Measurements from ENCODE around the gene KCNIP4. TPM values are rescaled to one million over a fixed set of nuclear protein-coding genes. Genes with fewer than 3 reads are reported as not detected.

Gene KCNIP4
- total and polyA plus RNA-seq, 2 experiments from 2014 or later = 0.65 TPM; not detected in 1

DNA sequence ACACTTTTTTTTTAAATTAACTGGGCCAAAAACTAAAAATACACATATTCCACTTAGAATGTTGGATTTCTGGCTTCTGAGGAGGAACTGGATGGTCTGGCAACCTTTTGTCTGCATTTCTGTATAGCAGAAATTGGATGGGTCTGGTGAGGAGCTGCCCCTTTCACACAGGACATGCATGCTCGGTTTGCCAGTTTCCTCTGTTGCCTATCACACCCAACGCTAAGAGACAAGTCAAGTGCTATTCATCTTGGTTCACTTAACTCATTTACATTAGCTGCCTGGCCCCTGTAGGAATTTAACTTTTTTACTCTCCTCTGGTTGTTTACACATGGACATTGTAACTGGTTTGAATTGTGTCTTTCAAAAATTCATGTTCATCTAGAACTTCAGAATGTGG, 1052.6 kb downstream of the KCNIP4 start:
- Histone ChIP-seq H3K9me2 (ENCODE audit: insufficient read depth) (0 out of 2 replicates have a peak, but pooled peaks cover 4% of the 10 kb centered on the region), H3K36me3 (ENCODE audit: low read depth) (no peaks in the 10 kb centered on the region), H3K4me1 (ENCODE audit: insufficient read depth) (no peaks in the 10 kb centered on the region), H4K20me1 (ENCODE audit: insufficient read depth) (no peaks in the 10 kb centered on the region), H3K4me3 (no peak overlapping the region), H2AFZ (no peak overlapping the region), H3K79me2 (ENCODE audit: insufficient read depth) (no peaks in the 10 kb centered on the region), H3K9me3 (ENCODE audit: low read depth) (no peaks in the 10 kb centered on the region), H3K9ac (no peak overlapping the region), H3K4me2 (ENCODE audit: unreplicated experiment) (no peak overlapping the region), H3F3A (ENCODE audit: insufficient read depth) (no peaks in the 10 kb centered on the region), H3K27ac (no peak overlapping the region), H3K27me3 (replicated peaks; ENCODE audit: insufficient read depth) (no peaks in the 10 kb centered on the region)
- in situ Hi-C loops (cut with MboI) = no loop called here
- no peak for DNase-seq
- 74 to 75% methylated on average over 2 of the region's 2 CpGs for WGBS, 2 experiments (ENCODE audit: low coverage in 1 of 2, low lambda C conversion rate in 2 of 2, missing lambda C conversion rate in 2 of 2)
- TF ChIP-seq EZH2phosphoT487 (IDR thresholded peaks at IDR 0.05; ENCODE audit: insufficient read depth, low read depth) = no peak
- TF ChIP-seq EZH2 (IDR thresholded peaks at IDR 0.05; ENCODE audit: insufficient read depth, poor library complexity, severe bottlenecking) = no peak

DNA sequence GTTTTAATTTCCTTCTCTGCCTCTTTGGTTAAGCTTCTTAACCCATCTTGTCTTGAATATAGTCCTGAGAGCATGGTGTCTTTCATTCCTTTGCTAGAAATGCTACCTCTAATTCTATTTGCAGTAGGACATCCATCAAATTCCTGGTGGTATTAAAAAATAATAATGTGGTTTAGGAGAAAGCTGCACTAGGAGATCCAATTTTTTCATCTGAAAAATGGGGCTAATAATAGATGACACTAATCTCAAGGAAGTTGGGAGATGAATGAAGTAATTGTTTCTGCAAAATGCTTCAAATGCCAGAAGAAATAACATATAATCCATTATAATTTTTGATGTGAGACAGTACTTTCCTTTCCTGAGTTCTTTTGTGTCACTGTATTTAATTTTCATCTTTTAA, 1053.4 kb downstream of the KCNIP4 start:
- no peaks in the 10 kb centered on the region for H3K79me2 ChIP-seq (ENCODE audit: insufficient read depth)
- no peak overlapping the region for H2AFZ ChIP-seq
- H3K4me2 ChIP-seq (ENCODE audit: unreplicated experiment) = no peak overlapping the region
- no peaks in the 10 kb centered on the region for H3K27me3 ChIP-seq (replicated peaks; ENCODE audit: insufficient read depth)
- DNase-seq = no peak
- H3K36me3 ChIP-seq (ENCODE audit: low read depth) = no peaks in the 10 kb centered on the region
- H3K4me1 ChIP-seq (ENCODE audit: insufficient read depth) = no peaks in the 10 kb centered on the region
- TF ChIP-seq EZH2phosphoT487 (IDR thresholded peaks at IDR 0.05; ENCODE audit: insufficient read depth, low read depth) (no peak), EZH2 (IDR thresholded peaks at IDR 0.05; ENCODE audit: insufficient read depth, poor library complexity, severe bottlenecking) (no peak)
- H4K20me1 ChIP-seq (ENCODE audit: insufficient read depth) = no peaks in the 10 kb centered on the region
- H3K9me2 ChIP-seq (ENCODE audit: insufficient read depth) = 0 out of 2 replicates have a peak, but pooled peaks cover 4% of the 10 kb centered on the region
- no peaks in the 10 kb centered on the region for H3K9me3 ChIP-seq (ENCODE audit: low read depth)
- H3K4me3 ChIP-seq = no peak overlapping the region
- no peak overlapping the region for H3K9ac ChIP-seq
- no peak overlapping the region for H3K27ac ChIP-seq
- no peaks in the 10 kb centered on the region for H3F3A ChIP-seq (ENCODE audit: insufficient read depth)
- in situ Hi-C loops (cut with MboI) = no loop called here

DNA sequence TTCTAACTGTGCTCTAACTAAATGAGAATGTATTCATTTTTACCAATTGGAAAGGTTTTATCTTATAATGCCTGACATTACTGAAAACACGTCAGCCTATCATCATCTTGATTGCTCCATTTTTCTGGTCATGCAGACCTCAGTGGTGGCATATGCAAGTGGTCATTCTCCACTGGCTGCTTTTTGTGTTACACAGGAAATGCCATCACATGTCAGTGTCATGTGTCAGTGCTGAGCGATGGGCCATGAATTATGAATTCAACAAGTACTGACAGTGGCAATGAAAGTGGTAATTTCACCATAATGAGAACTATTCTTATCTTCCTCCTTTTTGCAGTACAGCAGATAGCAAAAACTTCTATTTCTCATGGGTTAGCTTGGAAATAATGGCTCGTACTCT, 1057.8 kb downstream of the KCNIP4 start:
- H3K27me3 ChIP-seq (replicated peaks; ENCODE audit: insufficient read depth) = no peaks in the 10 kb centered on the region
- no peaks in the 10 kb centered on the region for H3K4me1 ChIP-seq (ENCODE audit: insufficient read depth)
- in situ Hi-C loops (cut with MboI) = no loop called here
- no peaks in the 10 kb centered on the region for H3K9me3 ChIP-seq (ENCODE audit: low read depth)
- H3K79me2 ChIP-seq (ENCODE audit: insufficient read depth) = no peaks in the 10 kb centered on the region
- WGBS, 2 experiments (ENCODE audit: low coverage in 1 of 2, low lambda C conversion rate in 2 of 2, missing lambda C conversion rate in 2 of 2) = 77 to 84% methylated on average over 3 of the region's 3 CpGs
- H3K9me2 ChIP-seq (ENCODE audit: insufficient read depth) = no peaks in the 10 kb centered on the region
- DNase-seq = peak; percentile 5
- TF ChIP-seq EZH2phosphoT487 (IDR thresholded peaks at IDR 0.05; ENCODE audit: insufficient read depth, low read depth) = no peak
- TF ChIP-seq EZH2 (IDR thresholded peaks at IDR 0.05; ENCODE audit: insufficient read depth, poor library complexity, severe bottlenecking) = no peak
- H3F3A ChIP-seq (ENCODE audit: insufficient read depth) = no peaks in the 10 kb centered on the region
- H3K4me3 ChIP-seq = no peak overlapping the region
- no peaks in the 10 kb centered on the region for H3K36me3 ChIP-seq (ENCODE audit: low read depth)
- no peak overlapping the region for H3K27ac ChIP-seq
- no peaks in the 10 kb centered on the region for H4K20me1 ChIP-seq (ENCODE audit: insufficient read depth)
- H2AFZ ChIP-seq = no peak overlapping the region
- H3K9ac ChIP-seq = no peak overlapping the region
- no peak overlapping the region for H3K4me2 ChIP-seq (ENCODE audit: unreplicated experiment)

DNA sequence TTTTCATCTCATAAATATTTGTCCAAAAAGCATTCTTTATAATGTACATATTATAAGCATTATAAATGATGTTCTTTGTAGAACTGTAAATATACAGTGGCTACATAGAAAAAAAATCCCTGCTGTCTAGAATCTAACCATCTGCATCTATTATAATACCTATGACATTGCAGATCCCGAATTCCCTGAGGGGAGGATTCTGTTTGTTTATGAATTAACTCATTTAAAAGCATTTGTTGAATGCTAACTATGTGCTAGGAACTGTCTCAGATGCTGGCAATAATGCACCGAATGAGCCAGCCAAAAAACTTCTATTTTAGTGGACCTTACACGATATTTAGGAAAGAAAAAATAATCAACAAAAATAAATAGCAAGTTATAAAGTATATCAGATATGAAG, 1058.7 kb downstream of the KCNIP4 start:
- Histone ChIP-seq H3K79me2 (ENCODE audit: insufficient read depth) (no peaks in the 10 kb centered on the region), H3K9me3 (ENCODE audit: low read depth) (no peaks in the 10 kb centered on the region), H3K9ac (no peak overlapping the region), H2AFZ (no peak overlapping the region), H3K36me3 (ENCODE audit: low read depth) (no peaks in the 10 kb centered on the region), H3K9me2 (ENCODE audit: insufficient read depth) (no peaks in the 10 kb centered on the region), H3K4me3 (no peak overlapping the region), H3K4me2 (ENCODE audit: unreplicated experiment) (no peak overlapping the region), H3F3A (ENCODE audit: insufficient read depth) (no peaks in the 10 kb centered on the region), H4K20me1 (ENCODE audit: insufficient read depth) (no peaks in the 10 kb centered on the region), H3K27ac (no peak overlapping the region), H3K27me3 (replicated peaks; ENCODE audit: insufficient read depth) (no peaks in the 10 kb centered on the region), H3K4me1 (ENCODE audit: insufficient read depth) (no peaks in the 10 kb centered on the region)
- in situ Hi-C loops (cut with MboI) = no loop called here
- no peak for DNase-seq
- 36 to 49% methylated on average over 3 of the region's 3 CpGs for WGBS, 2 experiments (ENCODE audit: low coverage in 1 of 2, low lambda C conversion rate in 2 of 2, missing lambda C conversion rate in 2 of 2)
- no peak for TF ChIP-seq EZH2 (IDR thresholded peaks at IDR 0.05; ENCODE audit: insufficient read depth, poor library complexity, severe bottlenecking)
- TF ChIP-seq EZH2phosphoT487 (IDR thresholded peaks at IDR 0.05; ENCODE audit: insufficient read depth, low read depth) = no peak

DNA sequence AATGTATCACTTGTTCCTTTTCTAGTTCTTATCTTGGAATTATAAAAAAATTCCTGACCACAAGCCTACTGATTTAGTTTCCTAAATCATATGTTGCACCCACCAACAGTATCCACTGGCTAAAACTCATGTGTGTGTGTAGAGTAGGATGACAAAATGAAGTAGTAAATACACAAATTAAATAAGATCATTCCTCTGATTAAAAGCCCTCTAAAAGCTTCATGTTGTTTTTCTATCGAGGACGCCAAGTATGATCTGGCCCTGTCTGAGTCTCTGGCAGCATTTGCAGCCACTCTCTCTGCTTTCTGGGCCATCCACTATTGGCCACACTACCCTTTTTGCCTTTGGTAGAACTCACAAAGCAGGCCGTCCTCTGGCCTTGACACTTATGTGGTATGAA, 1064.9 kb downstream of the KCNIP4 start:
- H3K9me2 ChIP-seq (ENCODE audit: insufficient read depth) = no peaks in the 10 kb centered on the region

More for the DNA sequence above, 1064.9 kb downstream of the KCNIP4 start:
- H3K4me2 ChIP-seq (ENCODE audit: unreplicated experiment) = no peak overlapping the region
- H3K9me3 ChIP-seq (ENCODE audit: low read depth) = no peaks in the 10 kb centered on the region
- no peak overlapping the region for H3K27ac ChIP-seq
- no peak overlapping the region for H3K4me3 ChIP-seq
- no peaks in the 10 kb centered on the region for H3K36me3 ChIP-seq (ENCODE audit: low read depth)
- H3F3A ChIP-seq (ENCODE audit: insufficient read depth) = no peaks in the 10 kb centered on the region
- TF ChIP-seq EZH2 (IDR thresholded peaks at IDR 0.05; ENCODE audit: insufficient read depth, poor library complexity, severe bottlenecking) (no peak), EZH2phosphoT487 (IDR thresholded peaks at IDR 0.05; ENCODE audit: insufficient read depth, low read depth) (no peak)
- H3K79me2 ChIP-seq (ENCODE audit: insufficient read depth) = no peaks in the 10 kb centered on the region
- in situ Hi-C loops (cut with MboI) = no loop called here
- DNase-seq = no peak
- no peak overlapping the region for H3K9ac ChIP-seq
- H3K27me3 ChIP-seq (replicated peaks; ENCODE audit: insufficient read depth) = no peaks in the 10 kb centered on the region
- no peaks in the 10 kb centered on the region for H4K20me1 ChIP-seq (ENCODE audit: insufficient read depth)
- H2AFZ ChIP-seq = no peak overlapping the region
- 19 to 21% methylated on average over 3 of the region's 3 CpGs for WGBS, 2 experiments (ENCODE audit: low coverage in 1 of 2, low lambda C conversion rate in 2 of 2, missing lambda C conversion rate in 2 of 2)
- H3K4me1 ChIP-seq (ENCODE audit: insufficient read depth) = no peaks in the 10 kb centered on the region

Measured in GM23248 (cell line).